ENCODE measurements around the gene OTOGL.
A peak's percentile ranks its signal among the peaks of the same experiment; 100 is the strongest.

Gene OTOGL, protein sequence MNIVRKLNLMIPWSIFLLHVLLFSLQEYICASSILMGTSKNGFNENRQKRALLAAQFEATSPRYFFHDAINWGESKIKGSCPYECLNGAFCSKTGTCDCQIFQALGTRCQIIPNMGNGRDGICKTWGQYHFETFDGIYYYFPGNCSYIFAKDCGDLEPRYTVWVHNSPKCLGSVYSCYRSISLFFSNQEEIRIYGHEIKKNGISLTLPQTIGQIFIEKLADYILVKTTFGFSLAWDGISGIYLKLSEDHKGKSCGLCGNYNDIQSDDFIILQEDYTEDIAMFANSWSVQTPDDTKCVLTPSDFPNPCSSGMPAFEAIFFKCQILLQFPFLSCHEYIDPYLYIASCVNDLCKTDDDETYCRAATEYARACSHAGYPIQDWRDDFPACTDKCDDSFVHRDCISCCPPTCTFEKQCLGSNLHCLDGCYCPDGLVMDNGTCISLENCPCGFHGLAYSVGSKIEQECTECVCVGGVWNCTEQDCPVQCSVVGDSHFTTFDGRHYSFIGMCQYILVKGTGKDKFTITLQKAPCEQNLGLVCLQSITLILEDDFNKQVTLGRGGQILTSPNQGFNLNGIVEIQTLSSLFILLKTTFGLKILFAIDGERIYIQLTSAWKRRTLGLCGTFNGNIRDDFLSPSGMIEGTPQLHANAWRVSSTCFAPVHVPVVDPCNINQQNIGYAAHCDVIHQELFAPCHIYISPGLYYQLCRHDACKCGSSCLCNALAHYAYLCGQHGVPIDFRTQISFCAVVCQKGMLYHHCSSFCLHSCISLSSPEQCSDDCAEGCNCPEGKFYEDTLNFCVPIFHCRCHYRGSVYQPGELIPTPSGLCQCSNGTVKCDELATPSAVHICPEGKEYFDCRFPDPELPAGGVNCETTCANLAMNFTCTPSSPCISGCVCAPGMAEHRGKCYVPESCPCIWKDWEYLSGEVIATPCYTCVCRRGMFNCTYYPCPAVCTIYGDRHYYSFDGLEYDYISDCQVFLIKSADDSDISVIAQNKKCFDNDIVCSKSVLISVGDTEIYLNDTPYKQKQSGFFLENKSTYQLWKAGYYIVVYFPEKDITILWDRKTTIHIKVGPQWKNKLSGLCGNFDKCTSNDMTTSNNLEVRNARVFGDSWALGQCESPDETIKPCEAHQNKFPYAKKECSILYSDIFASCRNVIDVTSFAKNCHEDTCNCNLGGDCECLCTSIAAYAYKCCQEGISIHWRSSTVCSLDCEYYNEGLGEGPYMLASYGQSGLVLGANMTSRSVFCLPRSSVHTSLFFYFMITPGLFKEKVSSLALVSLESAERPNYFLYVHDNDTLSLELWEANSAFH (N-terminal part only)

DNA sequence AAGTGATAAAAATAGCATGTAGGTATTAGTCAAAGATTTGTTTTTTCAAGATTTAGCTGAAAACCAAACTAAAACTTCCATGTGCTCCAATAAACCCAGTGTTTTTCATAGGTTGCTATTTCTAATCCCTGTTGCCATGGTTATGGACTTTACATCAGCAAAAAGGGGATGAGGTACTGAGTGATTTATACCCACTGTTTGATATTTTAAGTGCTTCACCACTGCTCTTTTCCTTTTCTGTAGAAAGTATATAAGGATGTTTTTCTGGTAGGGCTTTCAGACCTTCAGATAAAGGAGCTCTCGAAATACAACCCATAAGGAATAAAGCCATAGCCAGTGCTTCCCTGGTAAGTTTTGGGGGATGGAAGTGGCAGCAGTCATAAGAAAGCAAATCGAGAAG lies at the start of gene OTOGL:
Gene OTOGL (plus strand): TSS at position 279 of the 400 bp plus-strand sequence. CDS start 109,895 bp downstream, outside the sequence.
- no peak within 1 kb of the TSS for H2AFZ ChIP-seq (ENCODE audit: low read depth)
- TF ChIP-seq, protein P1, sequence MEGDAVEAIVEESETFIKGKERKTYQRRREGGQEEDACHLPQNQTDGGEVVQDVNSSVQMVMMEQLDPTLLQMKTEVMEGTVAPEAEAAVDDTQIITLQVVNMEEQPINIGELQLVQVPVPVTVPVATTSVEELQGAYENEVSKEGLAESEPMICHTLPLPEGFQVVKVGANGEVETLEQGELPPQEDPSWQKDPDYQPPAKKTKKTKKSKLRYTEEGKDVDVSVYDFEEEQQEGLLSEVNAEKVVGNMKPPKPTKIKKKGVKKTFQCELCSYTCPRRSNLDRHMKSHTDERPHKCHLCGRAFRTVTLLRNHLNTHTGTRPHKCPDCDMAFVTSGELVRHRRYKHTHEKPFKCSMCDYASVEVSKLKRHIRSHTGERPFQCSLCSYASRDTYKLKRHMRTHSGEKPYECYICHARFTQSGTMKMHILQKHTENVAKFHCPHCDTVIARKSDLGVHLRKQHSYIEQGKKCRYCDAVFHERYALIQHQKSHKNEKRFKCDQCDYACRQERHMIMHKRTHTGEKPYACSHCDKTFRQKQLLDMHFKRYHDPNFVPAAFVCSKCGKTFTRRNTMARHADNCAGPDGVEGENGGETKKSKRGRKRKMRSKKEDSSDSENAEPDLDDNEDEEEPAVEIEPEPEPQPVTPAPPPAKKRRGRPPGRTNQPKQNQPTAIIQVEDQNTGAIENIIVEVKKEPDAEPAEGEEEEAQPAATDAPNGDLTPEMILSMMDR (conservative IDR thresholded peaks at IDR 0.05; ENCODE audit: low read depth, low read length): no peak
- H3K4me1 ChIP-seq (ENCODE audit: low read depth, poor library complexity, severe bottlenecking): no peaks in the 10 kb centered on the region
- no peak within 1 kb of the TSS for H3K9ac ChIP-seq
- H3K4me3 ChIP-seq (IDR thresholded peaks at IDR 0.05; ENCODE audit: insufficient read depth, low read depth, low read length): no peak within 1 kb of the TSS
- H3K79me2 ChIP-seq (ENCODE audit: insufficient read depth, low read depth): no peaks in the 10 kb centered on the region
- no peaks in the 10 kb centered on the region for H4K20me1 ChIP-seq (ENCODE audit: insufficient read depth)
- no peak within 1 kb of the TSS for H3K27ac ChIP-seq
- H3K27me3 ChIP-seq (ENCODE audit: insufficient read depth, low read depth): no peaks in the 10 kb centered on the region
- no peak within 1 kb of the TSS for H3K4me2 ChIP-seq
- no peaks in the 10 kb centered on the region for H3K36me3 ChIP-seq (ENCODE audit: insufficient read depth)

DNA sequence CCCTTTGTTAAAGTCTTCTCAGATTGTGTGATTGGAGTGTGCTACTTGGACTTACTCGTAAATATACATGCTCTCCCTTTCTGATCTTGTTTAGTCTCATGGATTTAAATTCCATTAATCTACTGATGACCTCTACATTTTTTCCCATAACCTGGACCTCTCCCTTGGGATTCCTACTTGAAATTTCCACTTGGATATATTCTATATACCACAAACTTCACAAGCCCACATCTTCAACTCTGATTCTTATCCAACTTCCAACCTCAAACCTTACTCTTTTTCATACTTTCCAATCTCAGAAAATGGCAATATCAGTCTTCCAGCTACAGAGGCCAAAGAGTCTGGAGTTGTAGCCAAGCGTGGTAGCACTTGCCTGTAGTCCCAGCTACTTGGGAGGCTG lies 49.1 kb upstream of the OTOGL start:
- H4K20me1 ChIP-seq (ENCODE audit: insufficient read depth): no peaks in the 10 kb centered on the region
- no peak overlapping the region for H3K9ac ChIP-seq
- H3K36me3 ChIP-seq (ENCODE audit: insufficient read depth): no peaks in the 10 kb centered on the region
- no peak overlapping the region for H3K4me2 ChIP-seq
- H3K27ac ChIP-seq: no peak overlapping the region
- H3K27me3 ChIP-seq (ENCODE audit: insufficient read depth, low read depth): no peaks in the 10 kb centered on the region
- no peak overlapping the region for H2AFZ ChIP-seq (ENCODE audit: low read depth)
- H3K4me3 ChIP-seq (IDR thresholded peaks at IDR 0.05; ENCODE audit: insufficient read depth, low read depth, low read length): no peak overlapping the region
- H3K4me1 ChIP-seq (ENCODE audit: low read depth, poor library complexity, severe bottlenecking): peaks cover 21% of the 10 kb centered on the region
- no peaks in the 10 kb centered on the region for H3K79me2 ChIP-seq (ENCODE audit: insufficient read depth, low read depth)
- TF ChIP-seq, protein P1 (conservative IDR thresholded peaks at IDR 0.05; ENCODE audit: low read depth, low read length): no peak

DNA sequence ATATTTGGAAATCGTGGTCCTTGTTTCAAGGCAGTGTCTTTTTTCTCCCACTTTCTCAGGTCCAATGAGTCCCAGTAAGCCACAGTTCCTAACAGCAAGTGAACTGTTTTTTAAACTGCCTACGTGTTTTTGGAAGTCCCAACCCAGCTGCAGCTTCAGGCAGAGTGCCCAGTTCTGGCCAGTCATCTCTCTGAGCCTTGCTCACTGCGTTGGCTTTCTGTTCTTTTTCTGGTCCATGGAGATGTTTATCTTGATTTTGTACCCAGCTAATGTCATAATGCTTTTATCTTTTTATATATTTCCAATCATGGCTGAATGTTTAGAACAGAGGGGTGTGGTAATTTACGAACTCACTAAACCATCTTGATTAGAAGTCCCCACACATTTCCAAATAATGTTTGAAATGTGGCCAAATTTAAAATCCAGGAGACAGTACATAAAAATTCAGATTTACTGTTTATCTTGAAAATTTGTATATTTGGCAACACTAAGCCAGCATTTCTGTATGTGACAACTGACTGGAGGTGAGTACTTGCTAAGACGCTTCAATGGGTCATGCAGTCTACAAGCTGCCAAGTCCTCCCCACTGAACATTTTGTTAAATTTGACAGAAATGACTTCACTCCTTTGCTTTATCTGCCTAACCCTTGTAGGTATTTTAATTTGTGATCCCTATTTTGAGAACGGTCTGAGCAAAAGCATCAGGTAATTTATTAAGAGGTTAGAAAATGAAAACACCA lies 46.1 kb upstream of the OTOGL start:
- TF ChIP-seq, protein P1 (conservative IDR thresholded peaks at IDR 0.05; ENCODE audit: low read depth, low read length): no peak
- H3K4me3 ChIP-seq (IDR thresholded peaks at IDR 0.05; ENCODE audit: insufficient read depth, low read depth, low read length): no peak overlapping the region
- H2AFZ ChIP-seq (ENCODE audit: low read depth): peak overlapping the region; percentile 9; the same call in 1 of the 2 replicates
- no peaks in the 10 kb centered on the region for H3K36me3 ChIP-seq (ENCODE audit: insufficient read depth)
- no peaks in the 10 kb centered on the region for H4K20me1 ChIP-seq (ENCODE audit: insufficient read depth)
- H3K27me3 ChIP-seq (ENCODE audit: insufficient read depth, low read depth): no peaks in the 10 kb centered on the region
- no peak overlapping the region for H3K9ac ChIP-seq
- no peaks in the 10 kb centered on the region for H3K79me2 ChIP-seq (ENCODE audit: insufficient read depth, low read depth)
- H3K27ac ChIP-seq: no peak overlapping the region
- no peak overlapping the region for H3K4me2 ChIP-seq
- peaks cover 21% of the 10 kb centered on the region for H3K4me1 ChIP-seq (ENCODE audit: low read depth, poor library complexity, severe bottlenecking)

All from KMS-11 (cell line).